SK-N-SH treated with all-trans-retinoic acid at 6 μM for 48 hours (cell line): ENCODE results near the gene GOSR2.
"Not testable (repeated sequence)": the region's sequence is repeated elsewhere in the genome, so short reads cannot be mapped to it uniquely, and the experiment has no call there.

Experiments
- ATAC-seq: fragments of 200-7000 bp; cut with Tn5 transposase; 3 replicates; pipeline ENCODE4 v1.9.1; 2020; ENCODE audit warnings: mild to moderate bottlenecking, moderate library complexity
- CREB5 ChIP-seq: fragments of 250-450 bp; sonication (Bioruptor Pico); IDR thresholded peaks from 2 replicates; pipeline ENCODE4 v1.5.1; 2020; ENCODE audit warnings: low read depth, mild to moderate bottlenecking, moderate library complexity
- CSRNP3 ChIP-seq: fragments of 250-450 bp; sonication (Bioruptor Pico); IDR thresholded peaks from 2 replicates; pipeline ENCODE4 v1.5.1; 2021; ENCODE audit warnings: mild to moderate bottlenecking, moderate library complexity
- ESRRG ChIP-seq: fragments of 250-450 bp; sonication (Bioruptor Pico); IDR thresholded peaks from 2 replicates; pipeline ENCODE4 v1.6.1; 2021; ENCODE audit warnings: mild to moderate bottlenecking
- GLIS3 ChIP-seq: fragments of 250-450 bp; sonication (Bioruptor Pico); IDR thresholded peaks from 2 replicates; pipeline ENCODE4 v1.5.0; 2020; ENCODE audit warnings: mild to moderate bottlenecking, moderate library complexity
- OSR1 ChIP-seq: fragments of 250-450 bp; sonication (Bioruptor Pico); IDR thresholded peaks from 2 replicates; pipeline ENCODE4 v1.8.0; 2022; ENCODE audit warnings: moderate library complexity, mild to moderate bottlenecking, inconsistent platforms
- PATZ1 ChIP-seq: fragments of 250-450 bp; sonication (Bioruptor Pico); IDR thresholded peaks from 2 replicates; pipeline ENCODE4 v1.8.0; 2020; ENCODE audit warnings: mild to moderate bottlenecking, moderate library complexity, borderline replicate concordance
- PPARA ChIP-seq: fragments of 250-450 bp; sonication (Bioruptor Pico); IDR thresholded peaks from 2 replicates; pipeline ENCODE4 v1.5.0; 2020; ENCODE audit warnings: mild to moderate bottlenecking, borderline replicate concordance
- RARB ChIP-seq: fragments of 250-450 bp; sonication (Bioruptor Pico); IDR thresholded peaks from 2 replicates; pipeline ENCODE4 v1.8.0; 2021; ENCODE audit warnings: mild to moderate bottlenecking, moderate library complexity
- SNAI2 ChIP-seq: fragments of 250-450 bp; sonication (Bioruptor Pico); IDR thresholded peaks from 2 replicates; pipeline ENCODE4 v1.5.0; 2020; ENCODE audit warnings: mild to moderate bottlenecking, moderate library complexity
- TCF4 ChIP-seq: fragments of 250-450 bp; sonication (Bioruptor Pico); IDR thresholded peaks from 2 replicates; pipeline ENCODE4 v1.8.0; 2021; ENCODE audit warnings: mild to moderate bottlenecking, moderate library complexity, borderline replicate concordance
- TOX ChIP-seq: fragments of 250-450 bp; sonication (Bioruptor Pico); IDR thresholded peaks from 2 replicates; pipeline ENCODE4 v1.8.0; 2021; ENCODE audit warnings: mild to moderate bottlenecking, moderate library complexity, borderline replicate concordance
- ZC3H10 ChIP-seq: fragments of 250-450 bp; sonication (Bioruptor Pico); IDR thresholded peaks from 2 replicates; pipeline ENCODE4 v1.5.1; 2021; ENCODE audit warnings: mild to moderate bottlenecking, moderate library complexity
- ZFP3 ChIP-seq: fragments of 250-450 bp; sonication (Bioruptor Pico); IDR thresholded peaks from 2 replicates; pipeline ENCODE4 v1.5.0; 2020; ENCODE audit warnings: mild to moderate bottlenecking, moderate library complexity
- ZFP30 ChIP-seq: fragments of 450-650 bp; formaldehyde crosslinking; IDR thresholded peaks from 2 replicates; pipeline ENCODE4 v1.5.0; 2022; ENCODE audit warnings: mild to moderate bottlenecking, moderate library complexity
- ZNF565 ChIP-seq: fragments of 450-650 bp; formaldehyde crosslinking; conservative IDR thresholded peaks from 2 replicates; pipeline ENCODE4 v1.5.0; 2020; ENCODE audit warnings: low read depth, mild to moderate bottlenecking, moderate library complexity
- ZNF8 ChIP-seq: fragments of 450-650 bp; formaldehyde crosslinking; IDR thresholded peaks from 2 replicates; pipeline ENCODE4 v1.5.0; 2020; ENCODE audit warnings: mild to moderate bottlenecking, moderate library complexity

The GOSR2 gene

GRCh38 chr17:46986366-46986765, 63.4 kb downstream of the GOSR2 start:
- no peak for ATAC-seq
- TF ChIP-seq ZFP3 (CRISPR knock-in tag) (no peak), TOX (CRISPR knock-in tag) (no peak), GLIS3 (CRISPR knock-in tag) (no peak), CREB5 (no peak), ZNF8 (CRISPR knock-in tag) (no peak), PATZ1 (CRISPR knock-in tag) (no peak), OSR1 (no peak), PPARA (no peak), ESRRG (CRISPR knock-in tag) (no peak)

- not testable (repeated sequence) for ATAC-seq
Measured at GRCh38 chr17:46987927-46988326, 65.0 kb downstream of the GOSR2 start.

- no peak for TF ChIP-seq TCF4 (CRISPR knock-in tag)
- TF ChIP-seq CSRNP3 (CRISPR knock-in tag) = no peak
- TF ChIP-seq TOX (CRISPR knock-in tag) = no peak
- no peak for TF ChIP-seq CREB5
- TF ChIP-seq ZNF565 (CRISPR knock-in tag) = no peak
- no peak for TF ChIP-seq ZNF8 (CRISPR knock-in tag)
- no peak for TF ChIP-seq SNAI2 (CRISPR knock-in tag)
- TF ChIP-seq GLIS3 (CRISPR knock-in tag) = no peak
- no peak for TF ChIP-seq ZFP3 (CRISPR knock-in tag)
- TF ChIP-seq PPARA = no peak
- TF ChIP-seq ZFP30 (CRISPR knock-in tag) = no peak
- TF ChIP-seq, all 23 proteins: peak for 0
- no peak; the same call in 2 of the 3 replicates for ATAC-seq
Measured at GRCh38 chr17:46989637-46990431, 66.9 kb downstream of the GOSR2 start.

GRCh38 chr17:46991617-46992016, 68.7 kb downstream of the GOSR2 start:
- ATAC-seq = no peak

More at GRCh38 chr17:46991617-46992016, 68.7 kb downstream of the GOSR2 start:
- no peak for TF ChIP-seq CSRNP3 (CRISPR knock-in tag)
- TF ChIP-seq ZNF565 (CRISPR knock-in tag) = no peak
- TF ChIP-seq TOX (CRISPR knock-in tag) = no peak
- TF ChIP-seq RARB (CRISPR knock-in tag) = no peak
- TF ChIP-seq ZC3H10 (CRISPR knock-in tag) = no peak
